Measurements from ENCODE around the gene CYP4V2. TPM values are rescaled to one million over a fixed set of nuclear protein-coding genes. Genes with fewer than 3 reads are reported as not detected.

CYP4V2 gene
- total RNA-seq, 1 donor from 2014 or later: 10.0 TPM

DNA sequence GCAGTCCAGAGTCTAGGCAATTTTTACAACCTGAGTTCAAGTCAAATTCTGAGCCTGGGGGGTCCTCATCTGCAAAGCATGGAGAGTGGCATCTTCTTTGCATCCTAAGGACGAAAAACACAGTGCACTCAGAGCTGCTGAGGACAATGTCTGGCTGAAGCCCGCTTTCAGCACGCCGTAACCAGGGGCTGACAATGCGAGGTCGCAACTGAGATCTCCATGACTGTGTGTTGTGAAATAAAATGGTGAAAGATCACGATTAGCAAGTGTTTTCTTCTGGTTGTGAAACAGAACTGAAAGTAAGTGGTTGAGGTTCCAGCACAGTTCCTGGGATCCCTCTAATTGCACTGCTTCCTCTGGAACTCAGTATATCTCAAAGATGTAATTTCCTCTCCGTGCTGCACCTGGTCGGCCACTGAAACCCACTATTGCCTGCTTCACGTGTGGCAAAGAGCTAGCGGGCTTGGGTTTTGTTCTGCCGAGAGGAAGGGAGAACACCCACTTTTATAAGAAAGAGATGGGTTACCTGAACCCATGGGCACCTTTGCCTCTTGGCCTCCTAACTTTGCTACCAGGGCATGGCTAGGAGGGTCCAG lies 66.9 kb downstream of the CYP4V2 start:
- Mint-ChIP-seq H3K27ac (ENCODE audit: unreplicated experiment) (no peak overlapping the region), H3K4me3 (ENCODE audit: unreplicated experiment) (no peak overlapping the region), H3K27me3 (ENCODE audit: unreplicated experiment) (peaks cover 1% of the 10 kb centered on the region)

DNA sequence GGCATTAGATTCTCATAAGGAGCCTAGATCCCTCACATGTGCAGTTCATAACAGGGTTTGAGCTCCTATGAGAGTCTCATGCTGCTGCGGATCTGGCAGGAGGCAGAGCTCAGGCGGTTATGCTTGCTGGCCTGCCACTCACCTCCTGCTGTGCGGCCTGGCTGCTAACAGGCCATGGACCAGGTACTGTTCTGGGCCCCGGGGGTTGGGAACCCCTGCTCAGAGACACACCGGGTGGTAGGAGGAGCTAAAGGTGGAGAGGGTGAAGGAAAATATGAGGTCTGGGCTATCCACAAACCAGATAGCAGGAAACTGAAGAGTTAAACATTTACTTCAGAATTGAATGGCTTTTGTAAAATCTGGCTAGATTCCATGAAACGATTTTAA lies 68.7 kb downstream of the CYP4V2 start:
- TF ChIP-seq, protein P1, sequence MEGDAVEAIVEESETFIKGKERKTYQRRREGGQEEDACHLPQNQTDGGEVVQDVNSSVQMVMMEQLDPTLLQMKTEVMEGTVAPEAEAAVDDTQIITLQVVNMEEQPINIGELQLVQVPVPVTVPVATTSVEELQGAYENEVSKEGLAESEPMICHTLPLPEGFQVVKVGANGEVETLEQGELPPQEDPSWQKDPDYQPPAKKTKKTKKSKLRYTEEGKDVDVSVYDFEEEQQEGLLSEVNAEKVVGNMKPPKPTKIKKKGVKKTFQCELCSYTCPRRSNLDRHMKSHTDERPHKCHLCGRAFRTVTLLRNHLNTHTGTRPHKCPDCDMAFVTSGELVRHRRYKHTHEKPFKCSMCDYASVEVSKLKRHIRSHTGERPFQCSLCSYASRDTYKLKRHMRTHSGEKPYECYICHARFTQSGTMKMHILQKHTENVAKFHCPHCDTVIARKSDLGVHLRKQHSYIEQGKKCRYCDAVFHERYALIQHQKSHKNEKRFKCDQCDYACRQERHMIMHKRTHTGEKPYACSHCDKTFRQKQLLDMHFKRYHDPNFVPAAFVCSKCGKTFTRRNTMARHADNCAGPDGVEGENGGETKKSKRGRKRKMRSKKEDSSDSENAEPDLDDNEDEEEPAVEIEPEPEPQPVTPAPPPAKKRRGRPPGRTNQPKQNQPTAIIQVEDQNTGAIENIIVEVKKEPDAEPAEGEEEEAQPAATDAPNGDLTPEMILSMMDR (IDR thresholded peaks at IDR 0.05; ENCODE audit: partially characterized antibody, unreplicated experiment): no peak
- no peaks in the 10 kb centered on the region for H3K9me3 Mint-ChIP-seq (ENCODE audit: unreplicated experiment)
- no peak overlapping the region for H3K27ac Mint-ChIP-seq (ENCODE audit: unreplicated experiment)
- no peak overlapping the region for H3K4me3 Mint-ChIP-seq (ENCODE audit: unreplicated experiment)
- DNase-seq: no peak
- H3K36me3 Mint-ChIP-seq (ENCODE audit: unreplicated experiment): no peaks in the 10 kb centered on the region
- H3K27me3 Mint-ChIP-seq (ENCODE audit: unreplicated experiment): peaks cover 1% of the 10 kb centered on the region
- no peaks in the 10 kb centered on the region for H3K4me1 Mint-ChIP-seq (ENCODE audit: low read depth, unreplicated experiment)

More for the DNA sequence above, 66.9 kb downstream of the CYP4V2 start:
- H3K9me3 Mint-ChIP-seq (ENCODE audit: unreplicated experiment): no peaks in the 10 kb centered on the region
- TF ChIP-seq, protein P1 (IDR thresholded peaks at IDR 0.05; ENCODE audit: partially characterized antibody, unreplicated experiment): no peak
- no peaks in the 10 kb centered on the region for H3K36me3 Mint-ChIP-seq (ENCODE audit: unreplicated experiment)
- DNase-seq: no peak
- H3K4me1 Mint-ChIP-seq (ENCODE audit: low read depth, unreplicated experiment): no peaks in the 10 kb centered on the region

Other genes with a start within 250 kb of the CYP4V2 start
- not detected for gene TLR3, start 122.4 kb upstream of the CYP4V2 start, total RNA-seq (ENCODE audit: unreplicated experiment)
- gene FAM149A, start 86.9 kb upstream of the CYP4V2 start, total RNA-seq (ENCODE audit: unreplicated experiment): 6.8 TPM
- gene KLKB1, start 35.9 kb downstream of the CYP4V2 start, total RNA-seq (ENCODE audit: unreplicated experiment): 0.29 TPM
- gene F11, start 74.6 kb downstream of the CYP4V2 start, total RNA-seq (ENCODE audit: unreplicated experiment): not detected